K562 (cell line): ENCODE measurements around the gene CDK5RAP3.

Source experiments
- POLR2AphosphoS5 ChIP-seq: IDR thresholded peaks from 2 replicates; pipeline ENCODE4 v1.6.1; 2011; ENCODE audit warnings: mild to moderate bottlenecking, low read depth, low read length, moderate library complexity; ENCODE audit not compliant: control insufficient read depth, insufficient read depth
- TF ChIP-seq, protein P1 (sequence below), 3 experiments: IDR thresholded peaks in 2 of 3; conservative IDR thresholded peaks in 1 of 3; 2 replicates each; pipeline ENCODE4 v1.5.1; 2011 to 2012; ENCODE audit warnings: low read length in 3 of 3, mild to moderate bottlenecking in 3 of 3, control low read depth in 2 of 3, improper control_type of control experiment in 1 of 3, inconsistent platforms in 1 of 3, low read depth in 1 of 3, mixed read lengths in 1 of 3, moderate library complexity in 1 of 3; ENCODE audit not compliant: insufficient read depth in 2 of 3

DNA sequence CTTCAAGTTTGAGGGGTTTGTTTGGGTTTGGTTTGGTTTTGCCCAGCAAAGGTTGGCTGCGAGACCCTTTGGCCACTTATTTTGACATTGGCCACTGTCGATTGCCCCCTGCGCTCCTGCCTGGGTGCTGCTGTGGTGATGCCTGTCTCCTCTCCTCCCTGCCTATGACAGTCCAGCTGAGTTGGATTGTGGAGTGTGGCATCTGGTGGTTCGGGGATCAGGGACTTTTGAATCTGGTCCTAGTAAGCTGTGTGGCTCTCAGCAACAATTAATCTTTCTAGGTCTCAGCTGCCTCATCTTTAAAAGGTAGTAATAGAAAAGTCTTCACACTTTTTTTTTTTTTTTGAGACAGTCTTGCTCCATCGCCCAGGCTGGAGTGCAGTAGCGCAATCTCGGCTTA lies 27.1 kb downstream of the CDK5RAP3 start:
- TF ChIP-seq, protein P1, sequence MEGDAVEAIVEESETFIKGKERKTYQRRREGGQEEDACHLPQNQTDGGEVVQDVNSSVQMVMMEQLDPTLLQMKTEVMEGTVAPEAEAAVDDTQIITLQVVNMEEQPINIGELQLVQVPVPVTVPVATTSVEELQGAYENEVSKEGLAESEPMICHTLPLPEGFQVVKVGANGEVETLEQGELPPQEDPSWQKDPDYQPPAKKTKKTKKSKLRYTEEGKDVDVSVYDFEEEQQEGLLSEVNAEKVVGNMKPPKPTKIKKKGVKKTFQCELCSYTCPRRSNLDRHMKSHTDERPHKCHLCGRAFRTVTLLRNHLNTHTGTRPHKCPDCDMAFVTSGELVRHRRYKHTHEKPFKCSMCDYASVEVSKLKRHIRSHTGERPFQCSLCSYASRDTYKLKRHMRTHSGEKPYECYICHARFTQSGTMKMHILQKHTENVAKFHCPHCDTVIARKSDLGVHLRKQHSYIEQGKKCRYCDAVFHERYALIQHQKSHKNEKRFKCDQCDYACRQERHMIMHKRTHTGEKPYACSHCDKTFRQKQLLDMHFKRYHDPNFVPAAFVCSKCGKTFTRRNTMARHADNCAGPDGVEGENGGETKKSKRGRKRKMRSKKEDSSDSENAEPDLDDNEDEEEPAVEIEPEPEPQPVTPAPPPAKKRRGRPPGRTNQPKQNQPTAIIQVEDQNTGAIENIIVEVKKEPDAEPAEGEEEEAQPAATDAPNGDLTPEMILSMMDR (IDR thresholded peaks at IDR 0.05 in 2 of 3, conservative IDR thresholded peaks at IDR 0.05 in 1 of 3; ENCODE audit: insufficient read depth in 2 of 3, low read depth in 1 of 3, low read length in 3 of 3) = no peak
- no peak for TF ChIP-seq POLR2AphosphoS5
